ENCODE data around the gene PTPN13.

Gene PTPN13

GRCh38 chr4:86670756-86671155, 76.6 kb downstream of the PTPN13 start:
- TF ChIP-seq CTCF (IDR thresholded peaks at IDR 0.05; ENCODE audit: poor library complexity, severe bottlenecking), result no peak
- DNase-seq (ENCODE audit: low spot score), result no peak
- H3K27ac ChIP-seq (ENCODE audit: poor library complexity, severe bottlenecking), result peak overlapping the region; percentile 33

GRCh38 chr4:86675548-86675947, 81.4 kb downstream of the PTPN13 start:
- no peaks in the 10 kb centered on the region for H3K27me3 ChIP-seq (ENCODE audit: insufficient read depth, poor library complexity, severe bottlenecking)
- ATAC-seq (ENCODE audit: low read depth), result no peak

More at GRCh38 chr4:86670756-86671155, 76.6 kb downstream of the PTPN13 start:
- no peaks in the 10 kb centered on the region for H3K9me3 ChIP-seq (ENCODE audit: severe bottlenecking)
- H3K27me3 ChIP-seq (ENCODE audit: insufficient read depth, poor library complexity, severe bottlenecking), result no peaks in the 10 kb centered on the region
- peaks cover 12% of the 10 kb centered on the region; the same call in 1 of the 2 replicates for H3K36me3 ChIP-seq (ENCODE audit: low read depth)
- ATAC-seq (ENCODE audit: low read depth), result peak; percentile 95
- H3K4me1 ChIP-seq (ENCODE audit: insufficient read depth, poor library complexity, severe bottlenecking), result peaks cover 21% of the 10 kb centered on the region
- no peak overlapping the region for H3K4me3 ChIP-seq (ENCODE audit: severe bottlenecking)

GRCh38 chr4:86678796-86679195, 84.7 kb downstream of the PTPN13 start:
- peaks cover 7% of the 10 kb centered on the region for H3K4me1 ChIP-seq (ENCODE audit: insufficient read depth, poor library complexity, severe bottlenecking)
- peaks cover 5% of the 10 kb centered on the region; the same call in 1 of the 2 replicates for H3K36me3 ChIP-seq (ENCODE audit: low read depth)
- no peak for ATAC-seq (ENCODE audit: low read depth)
- no peak for DNase-seq (ENCODE audit: low spot score)
- H3K9me3 ChIP-seq (ENCODE audit: severe bottlenecking), result no peaks in the 10 kb centered on the region
- no peaks in the 10 kb centered on the region for H3K27me3 ChIP-seq (ENCODE audit: insufficient read depth, poor library complexity, severe bottlenecking)
- no peak for TF ChIP-seq CTCF (IDR thresholded peaks at IDR 0.05; ENCODE audit: poor library complexity, severe bottlenecking)
- no peak overlapping the region for H3K4me3 ChIP-seq (ENCODE audit: severe bottlenecking)
- no peak overlapping the region for H3K27ac ChIP-seq (ENCODE audit: poor library complexity, severe bottlenecking)

More at GRCh38 chr4:86675548-86675947, 81.4 kb downstream of the PTPN13 start:
- Histone ChIP-seq H3K4me1 (ENCODE audit: insufficient read depth, poor library complexity, severe bottlenecking) (peaks cover 16% of the 10 kb centered on the region), H3K9me3 (ENCODE audit: severe bottlenecking) (no peaks in the 10 kb centered on the region), H3K4me3 (ENCODE audit: severe bottlenecking) (no peak overlapping the region), H3K36me3 (ENCODE audit: low read depth) (peaks cover 17% of the 10 kb centered on the region; the same call in 1 of the 2 replicates), H3K27ac (ENCODE audit: poor library complexity, severe bottlenecking) (no peak overlapping the region)
- TF ChIP-seq CTCF (IDR thresholded peaks at IDR 0.05; ENCODE audit: poor library complexity, severe bottlenecking), result no peak
- no peak for DNase-seq (ENCODE audit: low spot score)

- Histone ChIP-seq H3K27ac (ENCODE audit: poor library complexity, severe bottlenecking) (no peak overlapping the region), H3K27me3 (ENCODE audit: insufficient read depth, poor library complexity, severe bottlenecking) (no peaks in the 10 kb centered on the region), H3K36me3 (ENCODE audit: low read depth) (peaks cover 5% of the 10 kb centered on the region; the same call in 1 of the 2 replicates), H3K9me3 (ENCODE audit: severe bottlenecking) (no peaks in the 10 kb centered on the region), H3K4me1 (ENCODE audit: insufficient read depth, poor library complexity, severe bottlenecking) (peaks cover 7% of the 10 kb centered on the region), H3K4me3 (ENCODE audit: severe bottlenecking) (no peak overlapping the region)
- DNase-seq (ENCODE audit: low spot score), result no peak
- ATAC-seq (ENCODE audit: low read depth), result no peak
- TF ChIP-seq CTCF (IDR thresholded peaks at IDR 0.05; ENCODE audit: poor library complexity, severe bottlenecking), result no peak
Observed at GRCh38 chr4:86679441-86679840, 85.3 kb downstream of the PTPN13 start.

GRCh38 chr4:86683167-86683566, 89.1 kb downstream of the PTPN13 start:
- ATAC-seq (ENCODE audit: low read depth) (no peak), DNase-seq (ENCODE audit: low spot score) (no peak)
- Histone ChIP-seq H3K36me3 (ENCODE audit: low read depth) (peaks cover 9% of the 10 kb centered on the region), H3K4me3 (ENCODE audit: severe bottlenecking) (no peak overlapping the region), H3K4me1 (ENCODE audit: insufficient read depth, poor library complexity, severe bottlenecking) (peaks cover 16% of the 10 kb centered on the region), H3K27ac (ENCODE audit: poor library complexity, severe bottlenecking) (no peak overlapping the region), H3K9me3 (ENCODE audit: severe bottlenecking) (no peaks in the 10 kb centered on the region), H3K27me3 (ENCODE audit: insufficient read depth, poor library complexity, severe bottlenecking) (no peaks in the 10 kb centered on the region)
- TF ChIP-seq CTCF (IDR thresholded peaks at IDR 0.05; ENCODE audit: poor library complexity, severe bottlenecking), result no peak

Data from RWPE2 (cell line).